Heart left ventricle (tissue), 13 donors: ENCODE measurements around the gene PCSK4.

Source experiments
- POLR2A ChIP-seq, 2 donors: fragments of 450-650 bp; IDR thresholded peaks; one replicate each; pipeline ENCODE4 v1.6.1; 2017; ENCODE audit warnings: antibody characterized with exemption in 2 of 2, mild to moderate bottlenecking in 2 of 2, moderate library complexity in 2 of 2
- TF ChIP-seq, protein P1 (sequence below), 12 donors: fragments of 200-600 bp; sonication (generic) in 4 of 12; IDR thresholded peaks; one replicate each; pipeline versions ENCODE4 v1.5.0 to v1.8.0; 2018 to 2022; ENCODE audit warnings: antibody characterized with exemption in 12 of 12, mild to moderate bottlenecking in 5 of 12
- donor health status: ischemic (EF 13 %, LVEDD 7.1; RV severe dilation, severe dysfunction).
- donor health status: DM: no; HTN: yes; CAD: no.
- donor health status: DM: no; HTN: no; CAD: no.
- donor health status: ischemic (EF 25% LVEDD 6.9; RV normal size, moderate dysfunction).
- donor health status: ischemic (EF 25% LVEDD 5.7; RV mildly dilated, moderate dysfunction).
- donor health status: ischemic (EF 35%, LVEDD 5.7; RV mildly dilated, moderate dysfunction).
- donor health status: nonischemic (EF 11% LVEDD 7.7; RV severe dilation, severe dysfunction).
- donor health status: DM: yes; HTN: yes; CAD: no.
- donor health status: PGD.
- donor health status: ischemic (EF 29% LVEDD 5.4; RV normal size, mild dysfunction).
- donor health status: nonischemic (EF 23%, LVEDD 6.1; RV moderate dilation, normal function).

DNA sequence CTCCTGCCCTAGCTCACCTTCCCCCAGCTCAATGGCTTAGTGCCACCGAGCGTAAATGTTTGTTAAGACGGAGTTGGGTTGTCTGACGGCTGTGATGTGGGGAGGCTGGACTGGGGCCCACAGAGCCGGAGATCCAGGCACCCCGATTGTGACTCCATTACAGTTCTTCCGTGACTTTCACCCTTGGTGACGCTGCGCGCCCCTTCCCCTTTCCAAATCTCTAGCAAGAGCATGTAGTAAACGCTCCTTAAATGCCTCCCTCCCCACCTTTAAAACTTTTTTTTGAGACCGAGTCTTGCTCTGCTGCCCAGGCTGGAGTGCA is 1.7 kb upstream of the PCSK4 start:
- TF ChIP-seq, protein P1, sequence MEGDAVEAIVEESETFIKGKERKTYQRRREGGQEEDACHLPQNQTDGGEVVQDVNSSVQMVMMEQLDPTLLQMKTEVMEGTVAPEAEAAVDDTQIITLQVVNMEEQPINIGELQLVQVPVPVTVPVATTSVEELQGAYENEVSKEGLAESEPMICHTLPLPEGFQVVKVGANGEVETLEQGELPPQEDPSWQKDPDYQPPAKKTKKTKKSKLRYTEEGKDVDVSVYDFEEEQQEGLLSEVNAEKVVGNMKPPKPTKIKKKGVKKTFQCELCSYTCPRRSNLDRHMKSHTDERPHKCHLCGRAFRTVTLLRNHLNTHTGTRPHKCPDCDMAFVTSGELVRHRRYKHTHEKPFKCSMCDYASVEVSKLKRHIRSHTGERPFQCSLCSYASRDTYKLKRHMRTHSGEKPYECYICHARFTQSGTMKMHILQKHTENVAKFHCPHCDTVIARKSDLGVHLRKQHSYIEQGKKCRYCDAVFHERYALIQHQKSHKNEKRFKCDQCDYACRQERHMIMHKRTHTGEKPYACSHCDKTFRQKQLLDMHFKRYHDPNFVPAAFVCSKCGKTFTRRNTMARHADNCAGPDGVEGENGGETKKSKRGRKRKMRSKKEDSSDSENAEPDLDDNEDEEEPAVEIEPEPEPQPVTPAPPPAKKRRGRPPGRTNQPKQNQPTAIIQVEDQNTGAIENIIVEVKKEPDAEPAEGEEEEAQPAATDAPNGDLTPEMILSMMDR (IDR thresholded peaks at IDR 0.05), result no peak
- TF ChIP-seq POLR2A (IDR thresholded peaks at IDR 0.05), result no peak
